Midbrain (tissue), 1 donor: ENCODE measurements around the gene MLLT10.

Source experiments
- DNase-seq: peaks from one replicate; lab custom pipeline; 2025; lab: John Stamatoyannopoulos, UW

The MLLT10 gene

GRCh38 chr10:21740989-21741388 lies 207.0 kb downstream of the MLLT10 start:
- DNase-seq = no peak

GRCh38 chr10:21742740-21743412 lies 208.8 kb downstream of the MLLT10 start:
- no peak for DNase-seq

DNA sequence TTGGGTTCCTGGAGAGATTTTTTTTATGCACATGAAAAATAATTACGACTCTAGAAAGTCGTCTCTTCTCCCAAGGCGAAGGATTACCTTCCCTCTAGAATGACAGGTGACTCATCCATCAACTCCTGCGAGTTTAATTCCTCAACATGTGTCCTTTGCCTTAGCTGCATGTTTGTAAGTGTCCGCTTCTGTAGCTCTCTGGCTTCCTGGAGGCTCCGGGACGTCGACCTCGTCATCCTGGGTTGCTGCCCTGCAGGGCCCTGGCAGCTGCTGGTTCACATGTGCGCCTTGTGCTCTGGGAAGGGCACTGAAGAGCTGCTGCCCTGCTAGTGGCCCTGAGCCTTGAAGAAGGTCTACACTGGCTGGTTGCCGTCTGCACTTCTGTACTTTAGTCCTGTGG lies 210.2 kb downstream of the MLLT10 start:
- no peak for DNase-seq

DNA sequence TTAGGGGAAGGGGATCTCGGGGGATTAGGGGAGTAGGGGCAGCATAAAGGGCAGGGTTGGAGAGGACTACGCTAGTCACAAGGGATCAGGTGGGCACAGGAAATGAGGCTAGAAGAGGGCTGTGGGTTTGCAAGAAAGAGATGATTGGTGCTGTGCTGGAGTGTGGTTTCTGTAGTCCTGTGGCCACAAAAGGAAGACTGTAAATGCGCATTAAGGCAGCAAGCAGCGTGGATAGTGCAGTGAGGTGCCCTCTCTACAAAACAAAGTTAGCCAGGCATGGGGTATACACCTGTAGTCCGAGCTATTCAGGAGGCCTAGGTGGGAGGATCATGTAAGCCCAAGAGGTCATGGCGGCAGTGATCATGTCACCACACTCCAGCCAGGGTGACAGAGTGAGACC lies 212.1 kb downstream of the MLLT10 start:
- no peak for DNase-seq

GRCh38 chr10:21747809-21748208 lies 213.8 kb downstream of the MLLT10 start:
- DNase-seq = no peak

DNA sequence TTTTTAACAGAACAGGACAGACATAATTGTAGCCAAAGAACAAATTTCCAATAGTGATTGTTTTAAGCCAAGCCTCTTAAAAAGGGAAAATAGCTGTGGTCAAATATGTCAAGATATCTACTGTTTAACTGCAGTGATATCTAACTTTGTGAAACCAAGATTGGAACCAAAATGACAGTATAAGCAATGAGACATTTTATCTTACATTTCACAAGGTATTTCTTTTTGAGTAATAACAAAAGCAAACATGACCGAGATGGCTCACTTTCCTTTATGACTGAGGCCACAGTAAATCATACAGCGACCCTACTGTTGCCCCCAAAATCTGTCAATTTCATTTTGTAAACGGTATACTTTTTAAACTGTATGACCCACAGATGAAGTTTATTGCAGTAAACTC lies 215.8 kb downstream of the MLLT10 start:
- no peak for DNase-seq

DNA sequence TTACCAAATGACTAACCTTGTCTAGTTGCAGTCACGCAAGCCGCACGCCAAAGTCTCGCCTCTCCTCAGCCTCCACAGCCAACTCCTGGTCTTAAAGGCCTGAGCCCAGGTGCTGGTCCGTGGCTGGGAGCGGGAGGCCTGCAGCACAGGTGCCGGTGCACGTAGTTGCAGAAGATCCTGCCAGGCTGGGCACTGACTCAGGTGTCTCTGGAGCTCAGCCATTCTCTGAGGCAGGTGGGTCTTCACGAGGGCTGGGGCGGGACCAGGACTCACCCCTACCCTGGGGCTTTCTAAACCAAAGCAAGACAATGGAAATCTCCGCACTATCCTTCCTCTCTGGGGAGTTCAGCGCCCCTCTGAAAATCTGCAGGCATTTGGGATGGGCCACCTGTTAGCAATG lies 216.4 kb downstream of the MLLT10 start:
- no peak for DNase-seq

- no peak for DNase-seq
These were observed 217.6 kb downstream of the MLLT10 start for GRCh38 chr10:21751341-21752310.

GRCh38 chr10:21753497-21754270 lies 219.7 kb downstream of the MLLT10 start:
- DNase-seq = no peak

DNA sequence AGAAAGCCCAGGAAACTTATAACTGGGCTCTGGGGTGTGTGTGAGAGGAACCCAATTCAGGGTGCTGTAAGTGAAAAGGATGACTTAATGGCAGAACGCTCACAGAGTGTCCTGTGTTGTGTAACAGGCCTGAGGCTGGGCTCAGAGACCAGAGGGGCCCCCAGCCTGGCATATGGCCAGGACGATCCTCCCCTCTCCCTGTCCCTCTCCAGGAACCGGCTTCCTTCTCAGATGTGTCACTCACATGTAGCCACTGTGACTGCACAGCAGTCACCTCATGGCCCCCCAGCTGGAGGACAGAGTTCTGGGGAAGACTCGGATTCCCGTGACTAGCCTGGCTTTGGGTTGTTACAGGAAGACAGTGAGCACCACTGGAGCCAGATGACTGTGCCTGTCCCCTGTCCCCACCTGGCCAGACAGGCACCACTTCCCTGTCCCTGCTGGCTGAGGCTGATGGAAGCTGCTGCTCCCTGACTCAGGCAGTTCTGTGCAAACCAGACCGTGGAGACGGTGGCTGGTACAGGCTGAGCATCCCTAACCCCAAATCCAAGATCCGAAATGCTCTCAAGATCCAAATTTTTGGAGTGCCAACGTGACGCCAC lies 220.5 kb downstream of the MLLT10 start:
- no peak for DNase-seq

DNA sequence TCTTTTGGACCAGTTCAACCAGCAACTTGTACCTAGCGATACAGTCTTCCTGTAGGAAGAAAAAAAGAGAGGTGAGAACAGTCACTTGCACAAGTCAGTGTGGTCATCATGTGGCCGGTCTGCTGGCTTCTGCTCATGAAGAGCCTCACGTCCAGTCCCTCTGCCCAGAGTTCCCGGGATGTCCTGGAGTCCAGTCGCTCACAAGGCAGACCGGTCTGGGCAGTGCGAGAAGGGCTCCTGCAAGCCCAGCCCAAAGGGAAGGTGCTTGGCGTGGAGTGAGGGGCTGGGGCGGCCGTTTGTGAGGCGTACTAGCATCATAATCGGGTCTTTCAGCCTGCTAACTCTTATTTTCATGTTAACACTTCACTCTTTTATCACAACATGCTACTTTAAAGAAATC lies 222.7 kb downstream of the MLLT10 start:
- no peak for DNase-seq

DNA sequence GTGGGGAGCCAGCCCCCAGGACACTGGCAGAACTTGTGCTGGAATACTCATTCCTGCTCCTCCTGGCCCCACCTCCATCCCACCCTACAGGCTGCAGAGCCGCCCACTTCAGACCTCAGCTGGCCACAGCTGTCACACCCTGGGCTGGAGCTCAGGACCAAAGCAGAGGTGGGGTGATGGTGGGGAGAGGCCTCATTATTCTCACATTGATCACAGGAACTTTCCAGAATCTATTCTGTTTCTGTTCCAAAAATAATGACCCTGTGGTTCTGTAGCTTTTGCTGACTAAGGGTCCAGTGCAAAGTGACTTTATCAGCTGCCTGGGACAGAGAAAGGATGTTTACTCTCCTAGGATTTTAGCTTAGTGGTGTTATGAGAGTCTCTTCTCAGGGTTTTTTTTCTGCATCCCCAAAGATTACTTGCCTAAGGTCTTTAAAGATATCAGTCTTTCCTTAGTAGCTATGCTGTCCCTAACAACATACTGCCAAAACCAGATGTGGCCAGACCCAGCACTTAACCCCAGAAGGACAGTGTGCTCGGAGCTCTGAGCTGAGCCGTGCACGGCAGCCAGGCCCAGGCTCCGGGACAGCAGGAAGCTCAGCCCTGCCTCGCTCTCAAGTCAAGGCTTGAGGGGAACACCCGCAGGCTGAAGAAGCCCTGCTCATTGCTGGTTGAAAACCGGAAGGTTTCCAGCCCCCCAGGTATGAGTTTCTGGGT lies 223.3 kb downstream of the MLLT10 start:
- no peak for DNase-seq

DNA sequence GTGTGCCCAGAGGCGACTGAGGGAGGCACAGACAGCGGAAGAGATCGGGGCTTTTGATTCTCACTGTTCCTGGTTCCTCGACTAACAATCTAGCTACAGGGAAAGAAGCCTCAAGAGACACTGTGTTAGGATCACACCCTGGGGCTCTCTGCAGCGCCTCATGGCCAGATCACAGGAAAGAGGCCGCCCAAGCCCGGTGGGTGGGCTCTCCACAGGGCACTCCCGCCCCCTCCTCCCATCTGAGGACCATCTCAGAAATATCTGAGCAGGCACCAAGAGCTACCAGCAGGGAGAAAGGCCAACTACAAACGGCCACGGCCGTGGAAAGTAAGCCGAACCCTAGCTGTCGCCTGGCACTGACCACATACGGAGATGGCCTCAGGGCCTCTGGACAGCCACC lies 224.2 kb downstream of the MLLT10 start:
- no peak for DNase-seq

DNA sequence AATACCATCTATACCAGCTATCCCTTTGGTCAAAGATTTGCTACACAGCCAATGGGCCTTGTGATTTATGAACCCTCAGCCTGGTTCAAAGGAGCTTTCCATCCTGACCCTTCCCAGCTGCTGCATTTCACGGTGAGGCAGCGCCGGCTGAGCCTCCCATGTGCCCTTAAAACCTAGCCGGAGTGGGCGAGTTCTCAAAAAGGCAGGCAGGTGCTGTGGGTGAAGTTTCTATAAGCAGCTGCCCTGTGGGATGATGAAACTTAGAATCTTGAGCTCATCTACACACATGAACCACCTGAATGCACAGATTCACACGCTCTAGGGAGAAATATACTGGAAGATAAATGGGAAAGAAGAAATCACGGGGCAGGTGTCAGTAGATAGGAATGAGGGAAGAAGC lies 224.7 kb downstream of the MLLT10 start:
- DNase-seq = no peak

DNA sequence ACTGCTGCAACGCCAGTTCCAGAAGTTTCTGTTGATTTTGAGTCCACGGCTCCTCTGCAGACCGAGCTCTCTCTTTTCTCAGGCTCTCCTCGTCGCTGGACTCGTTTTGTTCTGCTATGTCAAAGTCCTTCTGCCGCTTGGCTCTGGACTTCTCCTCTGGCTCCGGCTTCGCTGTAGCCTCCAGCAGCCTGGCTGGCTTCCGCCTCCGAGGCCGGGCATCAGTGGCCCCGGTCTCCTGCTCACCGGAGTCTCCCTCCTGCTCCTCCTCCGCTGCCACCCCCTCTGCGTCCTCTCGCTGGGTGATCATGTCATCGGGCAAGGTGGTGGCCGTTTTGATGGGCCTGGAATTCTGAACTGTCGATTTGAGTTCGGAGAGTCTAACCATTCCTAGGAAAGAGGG lies 225.2 kb downstream of the MLLT10 start:
- no peak for DNase-seq

- no peak for DNase-seq
These were observed 226.3 kb downstream of the MLLT10 start for GRCh38 chr10:21760332-21760731.

DNA sequence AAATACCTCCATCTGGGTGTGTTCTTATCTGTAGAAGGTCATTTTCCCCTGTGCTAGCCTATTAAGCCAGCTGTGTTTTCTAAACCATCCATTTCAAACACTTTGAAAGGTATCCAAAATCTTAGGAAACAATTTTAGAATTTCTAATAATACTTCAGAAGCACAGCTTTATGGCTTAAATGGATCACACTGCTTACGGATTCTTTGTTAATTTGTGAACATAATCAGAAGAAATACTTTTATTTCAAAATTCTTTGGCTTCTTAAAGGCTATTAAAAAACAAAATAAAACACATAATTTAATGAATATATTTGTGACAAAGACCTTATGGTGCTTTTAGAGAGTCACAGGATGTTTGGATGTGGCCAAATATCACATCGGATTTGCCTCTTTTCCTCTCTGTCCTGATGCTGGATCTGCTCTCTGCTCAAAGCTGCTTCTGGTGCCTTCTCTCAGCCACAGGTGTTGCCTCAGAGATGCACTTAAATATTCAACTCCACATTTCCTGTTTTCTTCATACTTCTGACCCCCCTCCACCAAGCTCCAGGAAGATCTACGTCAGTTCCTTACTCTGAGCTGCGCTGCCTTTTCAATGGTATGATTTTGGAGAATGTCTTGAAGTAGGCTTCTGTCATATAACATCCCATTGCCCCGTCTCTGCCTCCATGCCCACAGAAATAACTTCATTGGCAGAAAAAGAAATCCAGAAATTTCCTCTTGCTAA lies 230.6 kb downstream of the MLLT10 start:
- no peak for DNase-seq

DNA sequence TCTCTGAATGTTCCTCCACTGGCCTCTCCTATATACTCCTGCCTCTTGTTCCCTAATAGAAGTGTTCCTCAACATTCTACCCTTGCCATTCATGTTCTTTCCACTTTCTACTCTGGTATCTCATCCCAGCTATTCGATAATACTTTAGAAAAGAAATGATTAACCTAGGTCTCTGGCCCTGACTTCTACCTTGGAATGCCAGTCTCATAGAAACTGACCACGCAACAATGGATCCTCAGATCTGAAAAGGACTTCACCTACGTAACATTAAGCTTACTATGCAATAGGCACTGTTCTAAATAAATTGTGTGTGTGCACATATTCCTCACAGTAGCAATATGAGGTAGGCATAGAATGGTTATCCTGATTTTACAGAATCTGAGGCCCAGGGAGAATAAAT lies 235.0 kb downstream of the MLLT10 start:
- no peak for DNase-seq

DNA sequence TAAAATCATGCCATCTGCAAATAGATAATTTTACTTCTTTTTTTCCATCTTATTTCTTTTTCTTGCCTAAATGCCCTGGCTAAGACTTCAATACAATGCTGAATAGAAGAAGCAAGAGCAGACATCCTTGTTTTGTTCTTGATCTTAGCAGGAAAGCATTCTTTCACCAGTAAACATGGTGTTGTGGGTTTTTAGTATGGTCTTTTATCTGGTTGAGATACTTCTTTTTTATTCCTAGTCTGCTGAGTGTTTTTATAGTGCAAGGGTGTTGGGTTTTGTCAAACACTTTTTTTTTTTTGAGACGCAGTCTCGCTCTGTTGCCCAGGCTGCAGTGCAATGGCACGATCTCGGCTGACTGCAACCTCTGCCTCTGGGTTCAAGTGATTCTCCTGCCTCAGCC lies 237.2 kb downstream of the MLLT10 start:
- no peak for DNase-seq

GRCh38 chr10:21776883-21777282 lies 242.9 kb downstream of the MLLT10 start:
- no peak for DNase-seq

DNA sequence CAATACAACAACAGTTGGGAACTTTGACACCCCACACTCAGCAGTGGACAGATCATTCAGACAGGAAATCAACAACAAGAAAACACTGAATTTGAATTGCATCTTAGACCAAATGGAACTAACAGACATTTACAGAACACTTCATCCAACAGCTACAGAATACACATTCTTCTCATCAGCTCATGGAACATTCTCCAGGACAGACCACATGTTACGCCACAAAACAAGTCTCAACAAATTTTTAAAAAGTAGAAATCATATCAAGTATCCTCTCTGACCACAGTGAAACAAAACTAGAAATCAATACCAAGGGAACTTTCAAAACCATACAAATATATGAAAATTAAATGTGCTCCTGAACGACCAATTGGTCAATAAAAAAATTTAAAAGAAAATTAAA lies 257.2 kb downstream of the MLLT10 start:
- DNase-seq = no peak
